ENCODE results near the gene WDR27.

Gene WDR27

DNA sequence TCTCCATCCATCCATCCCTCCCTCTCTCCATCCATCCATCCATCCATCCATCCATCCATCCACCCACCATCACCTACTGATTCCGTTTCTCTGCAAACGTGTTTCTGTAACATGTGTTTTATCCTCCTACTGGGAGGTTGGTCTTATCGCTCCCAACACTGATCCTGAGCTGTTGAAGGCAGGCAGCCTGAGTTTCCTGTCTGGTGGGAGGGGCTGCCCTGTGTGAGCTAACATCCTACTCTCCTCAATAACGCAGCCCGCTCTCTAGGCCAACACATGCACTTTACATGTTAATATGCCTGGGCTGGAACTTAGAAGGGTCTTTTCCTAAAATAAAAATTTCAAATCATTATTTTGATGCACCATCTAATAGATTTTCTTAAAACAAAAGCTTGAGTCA, 126.5 kb downstream of the WDR27 start:
- 97% methylated on average over 5 of the region's 5 CpGs for WGBS
- no peaks in the 10 kb centered on the region for H3K9me3 ChIP-seq (ENCODE audit: insufficient read depth, low read depth, low read length)
- no peaks in the 10 kb centered on the region for H3K27me3 ChIP-seq (ENCODE audit: insufficient read depth, low read length)

DNA sequence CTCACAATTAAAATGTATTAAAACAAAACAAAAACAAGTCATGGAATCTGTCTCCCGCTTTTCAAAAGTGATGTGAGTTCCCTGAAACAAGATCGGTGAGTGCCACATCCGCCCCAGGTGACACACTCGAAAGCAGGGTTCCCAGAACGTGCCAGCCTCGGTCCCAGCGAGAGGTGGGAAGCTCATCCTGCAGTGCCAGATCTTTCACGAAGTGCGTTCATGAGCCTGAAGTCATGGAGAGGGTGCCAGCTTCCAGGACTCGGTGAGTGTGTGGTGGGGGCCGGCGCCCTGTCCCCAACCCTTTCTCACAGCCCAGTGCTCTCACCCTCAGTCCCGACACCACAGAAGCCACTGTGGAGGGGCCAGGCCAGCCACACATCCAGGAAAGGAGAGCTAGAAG, 127.4 kb downstream of the WDR27 start:
- H3K9me3 ChIP-seq (ENCODE audit: insufficient read depth, low read depth, low read length) = no peaks in the 10 kb centered on the region
- H3K4me1 ChIP-seq (ENCODE audit: insufficient read depth, low read length) = no peaks in the 10 kb centered on the region
- no peak overlapping the region for H3K27ac ChIP-seq (ENCODE audit: low read depth, low read length)
- H3K9ac ChIP-seq (ENCODE audit: low read depth, low read length) = no peak overlapping the region
- H3K27me3 ChIP-seq (ENCODE audit: insufficient read depth, low read length) = no peaks in the 10 kb centered on the region
- WGBS = 80% methylated on average over 12 of the region's 13 CpGs
- peaks cover 6% of the 10 kb centered on the region; the same call in 1 of the 2 replicates for H3K36me3 ChIP-seq (ENCODE audit: insufficient read depth, low read length)
- no peak overlapping the region for H3K4me3 ChIP-seq (ENCODE audit: low read length)

More for the DNA sequence above, 126.5 kb downstream of the WDR27 start:
- Histone ChIP-seq H3K27ac (ENCODE audit: low read depth, low read length) (no peak overlapping the region), H3K9ac (ENCODE audit: low read depth, low read length) (no peak overlapping the region), H3K4me1 (ENCODE audit: insufficient read depth, low read length) (0 out of 2 replicates have a peak, but pooled peaks cover 5% of the 10 kb centered on the region), H3K36me3 (ENCODE audit: insufficient read depth, low read length) (peaks cover 14% of the 10 kb centered on the region), H3K4me3 (ENCODE audit: low read length) (no peak overlapping the region)

DNA sequence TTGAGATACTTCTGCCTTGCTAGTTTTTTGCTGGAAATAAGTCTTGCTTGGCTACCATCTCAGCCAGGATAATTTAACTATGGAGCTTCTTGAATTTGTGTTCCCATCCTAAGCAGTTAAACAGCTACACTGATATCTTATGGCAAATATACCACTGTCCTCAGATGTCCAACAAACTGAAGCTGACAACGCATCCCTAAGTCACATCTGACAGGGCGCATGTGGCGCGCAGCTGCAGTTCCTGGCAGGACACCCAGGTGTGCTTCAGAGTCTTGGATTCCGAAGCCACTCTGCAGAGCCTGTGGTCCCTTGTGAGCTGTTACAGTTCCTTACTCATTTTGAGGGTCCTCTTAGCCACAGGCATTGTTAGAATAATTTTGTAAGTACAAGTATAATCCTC, 127.9 kb downstream of the WDR27 start:
- 95% methylated on average over 5 of the region's 5 CpGs for WGBS
- no peaks in the 10 kb centered on the region for H3K27me3 ChIP-seq (ENCODE audit: insufficient read depth, low read length)
- H3K9ac ChIP-seq (ENCODE audit: low read depth, low read length) = no peak overlapping the region
- no peaks in the 10 kb centered on the region for H3K4me1 ChIP-seq (ENCODE audit: insufficient read depth, low read length)
- peaks cover 5% of the 10 kb centered on the region; the same call in 1 of the 2 replicates for H3K36me3 ChIP-seq (ENCODE audit: insufficient read depth, low read length)
- H3K4me3 ChIP-seq (ENCODE audit: low read length) = no peak overlapping the region
- H3K9me3 ChIP-seq (ENCODE audit: insufficient read depth, low read depth, low read length) = no peaks in the 10 kb centered on the region
- no peak overlapping the region for H3K27ac ChIP-seq (ENCODE audit: low read depth, low read length)

DNA sequence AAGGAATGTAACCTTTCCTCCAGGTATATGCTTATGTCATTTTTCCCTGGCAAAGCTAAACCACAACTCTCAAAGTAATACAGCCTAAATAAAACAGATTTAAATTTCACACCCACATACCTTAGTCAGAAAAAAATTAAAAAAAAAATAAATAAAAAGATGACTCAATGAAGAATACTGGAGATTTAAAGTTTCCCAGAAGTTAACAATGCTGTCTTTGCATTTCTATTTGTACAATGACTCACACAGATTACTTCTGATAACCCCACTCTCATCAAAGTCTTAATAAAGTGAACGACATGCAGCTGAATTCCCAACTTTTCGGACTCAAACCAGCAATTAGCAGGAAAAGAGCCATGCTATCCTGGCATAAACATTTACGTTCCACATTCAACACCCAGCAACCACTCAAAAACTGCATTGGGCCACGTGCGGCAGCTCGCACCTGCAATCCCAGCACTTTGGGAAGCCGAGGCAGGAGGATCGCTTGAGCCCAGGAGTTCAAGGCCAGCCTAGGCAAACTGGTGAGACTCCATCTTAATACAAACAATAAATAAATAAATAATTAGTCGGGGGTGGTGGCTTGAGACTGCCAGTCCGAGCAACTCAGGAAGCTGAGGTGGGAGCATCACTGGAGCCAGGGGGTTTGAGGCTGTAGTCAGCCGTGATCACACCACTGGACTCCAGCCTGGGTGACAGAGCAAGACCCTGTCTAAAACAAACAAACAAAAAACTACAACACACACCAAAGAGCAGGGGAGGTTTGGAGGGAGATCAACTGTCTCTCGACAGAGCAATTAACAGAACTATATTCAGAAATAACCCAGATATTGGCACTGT, 130.5 kb downstream of the WDR27 start:
- H3K9me3 ChIP-seq (ENCODE audit: insufficient read depth, low read depth, low read length) = no peaks in the 10 kb centered on the region
- H3K4me1 ChIP-seq (ENCODE audit: insufficient read depth, low read length) = no peaks in the 10 kb centered on the region
- no peaks in the 10 kb centered on the region for H3K27me3 ChIP-seq (ENCODE audit: insufficient read depth, low read length)
- no peak overlapping the region for H3K27ac ChIP-seq (ENCODE audit: low read depth, low read length)
- no peak overlapping the region for H3K4me3 ChIP-seq (ENCODE audit: low read length)
- H3K36me3 ChIP-seq (ENCODE audit: insufficient read depth, low read length) = no peaks in the 10 kb centered on the region
- H3K9ac ChIP-seq (ENCODE audit: low read depth, low read length) = no peak overlapping the region
- WGBS = 88% methylated on average over 11 of the region's 12 CpGs

DNA sequence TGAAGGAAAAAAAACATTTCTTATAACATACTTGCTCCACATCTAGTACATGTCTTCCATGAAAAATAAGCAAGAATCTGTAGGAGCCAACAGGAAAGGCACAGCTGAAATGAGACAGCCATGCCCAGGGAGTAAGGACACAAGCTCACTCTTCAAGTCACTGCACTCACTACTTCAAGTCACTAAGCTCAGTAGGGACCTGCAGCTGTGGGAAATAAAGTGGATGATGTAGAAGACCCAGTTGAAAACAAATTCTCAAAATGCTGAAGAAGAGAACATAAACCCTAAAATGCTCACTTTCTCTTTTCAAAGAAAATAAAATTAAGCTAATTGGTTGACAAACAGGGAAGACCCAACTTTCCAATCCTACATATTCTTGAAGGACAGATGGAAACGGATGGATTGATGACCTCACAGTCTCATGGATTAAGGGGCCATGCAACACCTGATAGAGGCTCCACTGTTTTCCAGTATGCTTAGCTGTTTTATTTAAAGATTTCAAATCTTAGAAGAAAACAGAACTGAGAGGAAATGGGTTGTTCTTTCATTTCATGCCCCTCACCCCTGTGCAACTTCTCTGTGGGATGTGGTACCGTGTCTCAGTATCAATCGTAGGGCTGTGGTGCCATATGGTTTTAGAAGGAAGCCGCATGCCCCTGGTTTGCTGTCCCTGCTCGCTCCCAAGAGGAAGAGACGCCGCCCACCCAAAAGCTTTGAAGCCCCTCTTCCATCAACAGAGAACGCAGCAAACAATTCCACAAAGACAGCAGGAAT, 133.3 kb downstream of the WDR27 start:
- H3K4me3 ChIP-seq (ENCODE audit: low read length) = no peak overlapping the region
- H3K27ac ChIP-seq (ENCODE audit: low read depth, low read length) = no peak overlapping the region
- H3K27me3 ChIP-seq (ENCODE audit: insufficient read depth, low read length) = no peaks in the 10 kb centered on the region
- H3K36me3 ChIP-seq (ENCODE audit: insufficient read depth, low read length) = no peaks in the 10 kb centered on the region
- no peak overlapping the region for H3K9ac ChIP-seq (ENCODE audit: low read depth, low read length)
- 98% methylated on average over 8 of the region's 8 CpGs for WGBS
- no peaks in the 10 kb centered on the region for H3K4me1 ChIP-seq (ENCODE audit: insufficient read depth, low read length)
- no peaks in the 10 kb centered on the region for H3K9me3 ChIP-seq (ENCODE audit: insufficient read depth, low read depth, low read length)

DNA sequence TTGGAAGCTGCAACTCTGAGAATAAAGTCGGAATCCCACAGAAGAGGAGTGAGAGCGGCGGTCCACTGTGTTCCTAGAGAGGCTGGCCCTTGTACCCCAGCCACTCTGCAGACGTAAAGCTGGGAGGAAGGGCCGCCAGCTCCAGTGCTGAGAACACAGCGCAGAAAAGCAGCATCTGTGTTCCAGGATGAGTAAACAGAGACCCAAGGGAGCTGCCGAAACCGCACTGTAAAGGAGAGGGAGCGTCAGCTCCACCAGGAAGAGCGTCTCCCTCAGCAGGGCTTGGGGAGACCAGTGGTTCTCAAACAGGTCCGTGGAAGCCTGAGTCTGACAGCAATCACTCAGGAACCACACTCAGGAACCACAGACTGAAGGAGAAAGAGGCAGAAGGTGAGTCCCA, 134.0 kb downstream of the WDR27 start:
- Histone ChIP-seq H3K4me1 (ENCODE audit: insufficient read depth, low read length) (no peaks in the 10 kb centered on the region), H3K9ac (ENCODE audit: low read depth, low read length) (no peak overlapping the region), H3K4me3 (ENCODE audit: low read length) (no peak overlapping the region), H3K27ac (ENCODE audit: low read depth, low read length) (no peak overlapping the region), H3K36me3 (ENCODE audit: insufficient read depth, low read length) (no peaks in the 10 kb centered on the region), H3K9me3 (ENCODE audit: insufficient read depth, low read depth, low read length) (no peaks in the 10 kb centered on the region), H3K27me3 (ENCODE audit: insufficient read depth, low read length) (no peaks in the 10 kb centered on the region)
- WGBS = 86% methylated on average over 11 of the region's 11 CpGs

DNA sequence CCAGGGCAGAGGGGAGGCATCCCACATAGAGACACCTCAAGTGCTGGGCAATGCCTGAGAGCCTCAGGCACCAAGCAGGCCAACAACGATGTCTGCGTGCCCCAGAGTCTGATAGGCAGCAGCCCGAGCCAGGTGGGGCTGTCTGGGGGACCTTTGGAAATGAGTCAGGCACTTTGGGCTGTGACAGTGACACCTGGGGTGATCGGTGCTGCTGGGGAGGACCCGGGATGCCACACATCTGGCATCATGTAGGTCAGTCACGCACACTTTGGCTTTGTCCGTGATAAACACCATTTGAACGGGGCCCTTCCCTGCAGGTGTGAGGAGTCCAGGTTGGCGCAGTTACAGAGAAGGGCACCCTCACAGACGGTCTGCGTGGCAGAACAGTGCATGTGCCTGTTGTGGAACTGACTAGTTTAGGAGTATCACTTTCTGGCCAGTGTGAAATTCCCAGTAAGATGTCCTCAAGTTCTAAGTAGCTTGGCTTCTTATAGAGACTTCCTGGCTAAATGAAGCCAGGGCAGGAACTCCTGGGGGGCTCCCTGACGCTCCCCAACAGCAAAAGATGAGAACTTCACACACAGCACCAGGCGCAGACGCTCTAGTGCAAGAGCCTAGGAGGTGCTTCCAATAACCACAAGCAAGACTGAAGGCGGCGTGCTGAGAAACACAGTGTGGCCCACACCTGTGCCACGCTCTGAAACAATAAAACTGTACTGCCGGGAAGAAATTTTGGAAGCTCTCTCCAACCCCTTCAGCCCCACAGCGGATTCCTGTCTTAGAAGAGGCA, 134.7 kb downstream of the WDR27 start:
- Histone ChIP-seq H3K4me1 (ENCODE audit: insufficient read depth, low read length) (no peaks in the 10 kb centered on the region), H3K36me3 (ENCODE audit: insufficient read depth, low read length) (no peaks in the 10 kb centered on the region), H3K4me3 (ENCODE audit: low read length) (no peak overlapping the region), H3K27ac (ENCODE audit: low read depth, low read length) (no peak overlapping the region), H3K9ac (ENCODE audit: low read depth, low read length) (no peak overlapping the region), H3K9me3 (ENCODE audit: insufficient read depth, low read depth, low read length) (no peaks in the 10 kb centered on the region), H3K27me3 (ENCODE audit: insufficient read depth, low read length) (no peaks in the 10 kb centered on the region)
- WGBS = 90% methylated on average over 19 of the region's 19 CpGs

- H3K27me3 ChIP-seq (ENCODE audit: insufficient read depth, low read length) = no peaks in the 10 kb centered on the region
- 87% methylated on average over 11 of the region's 11 CpGs for WGBS
- no peaks in the 10 kb centered on the region for H3K36me3 ChIP-seq (ENCODE audit: insufficient read depth, low read length)
- no peak overlapping the region for H3K4me3 ChIP-seq (ENCODE audit: low read length)
- no peaks in the 10 kb centered on the region for H3K4me1 ChIP-seq (ENCODE audit: insufficient read depth, low read length)
- no peak overlapping the region for H3K9ac ChIP-seq (ENCODE audit: low read depth, low read length)
- no peak overlapping the region for H3K27ac ChIP-seq (ENCODE audit: low read depth, low read length)
- no peaks in the 10 kb centered on the region for H3K9me3 ChIP-seq (ENCODE audit: insufficient read depth, low read depth, low read length)
Measured at GRCh38 chr6:169566319-169566718, 135.5 kb downstream of the WDR27 start.

DNA sequence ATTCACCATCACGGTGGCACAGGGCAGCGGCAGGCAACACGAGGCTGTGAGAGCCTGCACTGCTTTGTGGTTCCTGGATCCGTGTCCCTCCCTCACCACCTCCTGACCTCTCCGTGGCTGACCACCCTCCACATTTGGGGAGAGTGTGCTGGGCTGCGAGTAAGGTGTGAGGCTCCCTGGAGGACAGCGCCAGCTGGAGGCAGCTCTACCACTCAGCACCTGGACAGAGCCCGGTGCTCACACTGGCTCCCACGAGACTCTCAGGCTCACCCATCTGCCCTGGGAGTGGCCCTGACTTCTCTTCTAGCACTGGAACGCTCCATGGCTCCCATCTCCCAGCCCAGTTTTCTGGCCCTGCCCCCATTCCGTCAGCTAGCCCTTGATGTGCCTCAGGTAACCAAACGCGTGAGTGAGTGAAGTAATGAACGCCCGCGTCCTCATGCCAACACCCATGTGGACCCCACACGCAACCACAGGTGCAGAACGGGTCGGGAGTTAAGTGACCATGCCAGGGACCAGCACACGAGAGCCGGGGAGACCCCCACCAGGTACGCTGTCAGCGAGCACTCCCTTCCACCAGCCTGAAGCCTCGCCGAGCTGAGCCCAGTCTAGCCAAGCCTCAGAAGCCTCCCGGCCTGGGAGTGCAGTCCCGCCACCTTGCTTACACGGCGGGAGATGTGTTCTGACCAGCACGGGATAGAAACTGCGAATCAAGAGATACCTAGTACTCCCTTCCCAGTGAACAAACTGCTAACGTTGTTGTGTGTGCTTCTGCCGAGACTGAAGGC, 137.2 kb downstream of the WDR27 start:
- peaks cover under 1% of the 10 kb centered on the region; the same call in 1 of the 2 replicates for H3K36me3 ChIP-seq (ENCODE audit: insufficient read depth, low read length)
- H3K9ac ChIP-seq (ENCODE audit: low read depth, low read length) = no peak overlapping the region
- WGBS = 92% methylated on average over 33 of the region's 33 CpGs
- no peak overlapping the region for H3K27ac ChIP-seq (ENCODE audit: low read depth, low read length)
- no peak overlapping the region for H3K4me3 ChIP-seq (ENCODE audit: low read length)
- no peaks in the 10 kb centered on the region for H3K4me1 ChIP-seq (ENCODE audit: insufficient read depth, low read length)
- no peaks in the 10 kb centered on the region for H3K9me3 ChIP-seq (ENCODE audit: insufficient read depth, low read depth, low read length)
- H3K27me3 ChIP-seq (ENCODE audit: insufficient read depth, low read length) = no peaks in the 10 kb centered on the region

DNA sequence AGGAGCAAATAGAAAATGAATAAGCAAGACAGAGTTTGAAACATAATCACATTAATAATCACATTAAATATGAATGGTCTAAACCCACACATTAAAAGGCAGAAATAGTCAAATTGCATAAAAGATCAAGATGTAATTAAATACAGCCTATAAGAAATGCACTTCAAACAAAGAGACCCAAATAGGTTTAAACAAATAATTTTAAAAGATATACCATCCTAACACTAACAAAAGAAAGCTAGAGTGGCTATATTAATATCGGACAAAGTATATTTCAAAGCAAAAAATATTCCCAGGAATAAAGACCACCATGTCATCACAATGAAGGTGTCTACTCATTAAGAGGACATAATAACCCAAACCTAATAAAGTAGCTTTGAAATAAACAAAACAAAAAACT, 140.2 kb downstream of the WDR27 start:
- no peak overlapping the region for H3K27ac ChIP-seq (ENCODE audit: low read depth, low read length)
- H3K36me3 ChIP-seq (ENCODE audit: insufficient read depth, low read length) = peaks cover 20% of the 10 kb centered on the region; the same call in 1 of the 2 replicates
- no peak overlapping the region for H3K4me3 ChIP-seq (ENCODE audit: low read length)
- H3K4me1 ChIP-seq (ENCODE audit: insufficient read depth, low read length) = no peaks in the 10 kb centered on the region
- H3K27me3 ChIP-seq (ENCODE audit: insufficient read depth, low read length) = no peaks in the 10 kb centered on the region
- 100% methylated on average over 1 of the region's 1 CpG for WGBS
- H3K9me3 ChIP-seq (ENCODE audit: insufficient read depth, low read depth, low read length) = no peaks in the 10 kb centered on the region
- no peak overlapping the region for H3K9ac ChIP-seq (ENCODE audit: low read depth, low read length)
